Neuronal stem cell (in vitro differentiated cells): ENCODE data around the gene CSNK2B. TPM values are rescaled to one million over a fixed set of nuclear protein-coding genes. Genes with fewer than 3 reads are reported as not detected.

ENCODE experiments used
- DNase-seq: peaks from one replicate; pipeline ENCODE4 v3.0.0-alpha.2; 2013; ENCODE audit warnings: low spot score
- H2AFZ ChIP-seq: one replicate; pipeline ENCODE4 v1.6.1; 2013; ENCODE audit warnings: mild to moderate bottlenecking, low read length, inconsistent platforms
- H2AK5ac ChIP-seq: 2 replicates; pipeline ENCODE4 v1.6.1; 2013; ENCODE audit warnings: low read depth, mild to moderate bottlenecking, inconsistent platforms, low read length, moderate library complexity, mixed read lengths
- H2BK120ac ChIP-seq: 2 replicates; pipeline ENCODE4 v1.6.1; 2013; ENCODE audit warnings: low read depth, mild to moderate bottlenecking, inconsistent platforms, low read length, moderate library complexity, mixed read lengths
- H2BK12ac ChIP-seq: one replicate; pipeline ENCODE4 v1.6.1; 2013; ENCODE audit warnings: low read length, inconsistent platforms
- H2BK15ac ChIP-seq: 2 replicates; pipeline ENCODE4 v1.6.1; 2013; ENCODE audit warnings: mild to moderate bottlenecking, low read length, inconsistent platforms, mixed read lengths
- H2BK5ac ChIP-seq: one replicate; pipeline ENCODE4 v1.6.1; 2013; ENCODE audit warnings: inconsistent platforms, mild to moderate bottlenecking, low read length, moderate library complexity
- H3K14ac ChIP-seq: one replicate; pipeline ENCODE4 v1.6.1; 2013; ENCODE audit warnings: low read length, inconsistent platforms
- H3K18ac ChIP-seq: 2 replicates; pipeline ENCODE4 v1.6.1; 2013; ENCODE audit warnings: low read length, inconsistent platforms
- H3K23ac ChIP-seq: 2 replicates; pipeline ENCODE4 v1.6.1; 2013; ENCODE audit warnings: low read depth, mild to moderate bottlenecking, mixed read lengths, low read length, inconsistent platforms; ENCODE audit not compliant: poor library complexity
- H3K27ac ChIP-seq: replicated peaks from 3 replicates; pipeline ENCODE4 v1.5.1; 2013; ENCODE audit warnings: low read length, inconsistent platforms
- H3K27me3 ChIP-seq, 3 experiments: 2 replicates each; pipeline ENCODE4 v1.6.1; 2013; ENCODE audit warnings: low read length in 3 of 3, mild to moderate bottlenecking in 2 of 3, inconsistent platforms in 1 of 3, low read depth in 1 of 3, mixed read lengths in 1 of 3, moderate library complexity in 1 of 3; ENCODE audit not compliant: control insufficient read depth in 3 of 3, insufficient read depth in 3 of 3
- H3K36me3 ChIP-seq, 2 donors: replicated peaks in 1 of 2; 2 replicates each; pipeline ENCODE4 v1.6.1; 2013; ENCODE audit warnings: low read length in 2 of 2; ENCODE audit not compliant: control insufficient read depth in 2 of 2, insufficient read depth in 2 of 2
- H3K4ac ChIP-seq: 2 replicates; pipeline ENCODE4 v1.6.1; 2013; ENCODE audit warnings: inconsistent platforms, mild to moderate bottlenecking, low read length, moderate library complexity
- H3K4me1 ChIP-seq, 2 donors: 1 replicate in 1 of 2; 2 replicates in 1 of 2; pipeline ENCODE4 v1.6.1; 2013; ENCODE audit warnings: low read length in 2 of 2, low read depth in 1 of 2; ENCODE audit not compliant: control insufficient read depth in 2 of 2, insufficient read depth in 1 of 2
- H3K4me2 ChIP-seq: one replicate; pipeline ENCODE4 v1.6.1; 2013; ENCODE audit warnings: mild to moderate bottlenecking, low read length, inconsistent platforms; ENCODE audit not compliant: insufficient read depth, poor library complexity, severe bottlenecking
- H3K4me3 ChIP-seq, 2 donors: 2 replicates each; pipeline ENCODE4 v1.5.1; 2013; ENCODE audit warnings: low read length in 2 of 2, mild to moderate bottlenecking in 2 of 2, inconsistent platforms in 1 of 2, moderate library complexity in 1 of 2
- H3K79me1 ChIP-seq: one replicate; pipeline ENCODE4 v1.6.1; 2013; ENCODE audit warnings: low read depth, mild to moderate bottlenecking, inconsistent platforms, low read length, moderate library complexity
- H3K9ac ChIP-seq: one replicate; pipeline ENCODE4 v1.6.1; 2013; ENCODE audit warnings: mild to moderate bottlenecking, low read depth, low read length, inconsistent platforms; ENCODE audit not compliant: poor library complexity
- H3K9me3 ChIP-seq, 2 donors: replicated peaks in 1 of 2; 2 replicates each; pipeline versions ENCODE3 to v1.6.1; 2013; ENCODE audit warnings: low read length in 2 of 2, mild to moderate bottlenecking in 2 of 2, inconsistent platforms in 1 of 2, low read depth in 1 of 2, mixed read lengths in 1 of 2, moderate library complexity in 1 of 2; ENCODE audit not compliant: control insufficient read depth in 2 of 2, insufficient read depth in 1 of 2
- H4K8ac ChIP-seq: one replicate; pipeline ENCODE4 v1.6.1; 2013; ENCODE audit warnings: low read depth, mild to moderate bottlenecking, inconsistent platforms, low read length, moderate library complexity
- H4K91ac ChIP-seq: one replicate; pipeline ENCODE4 v1.6.1; 2013; ENCODE audit warnings: low read length, low read depth, mild to moderate bottlenecking, inconsistent platforms; ENCODE audit not compliant: poor library complexity
- WGBS, 2 donors: extraction: QIAGEN DNeasy Blood & Tissue Kit; methylation state at CpG; one replicate each; pipeline ENCODE4 v1.1.7; 2013; ENCODE audit warnings: missing lambda C conversion rate in 2 of 2, mixed read lengths in 1 of 2; ENCODE audit not compliant: insufficient read length in 2 of 2, insufficient replicate concordance in 1 of 2; ENCODE audit errors: extremely low coverage in 2 of 2; 5-methylcytosine and 5-hydroxymethylcytosine counted together
- small RNA-seq: library from polyadenylated mRNA; stranded (forward); fragments of <200 nt; extraction: miRNeasy Mini kit (QIAGEN cat#:217004); gene quantifications from one replicate; pipeline ENCODE3, GENCODE V24; 2013; ENCODE audit not compliant: insufficient read depth

The CSNK2B gene

DNA sequence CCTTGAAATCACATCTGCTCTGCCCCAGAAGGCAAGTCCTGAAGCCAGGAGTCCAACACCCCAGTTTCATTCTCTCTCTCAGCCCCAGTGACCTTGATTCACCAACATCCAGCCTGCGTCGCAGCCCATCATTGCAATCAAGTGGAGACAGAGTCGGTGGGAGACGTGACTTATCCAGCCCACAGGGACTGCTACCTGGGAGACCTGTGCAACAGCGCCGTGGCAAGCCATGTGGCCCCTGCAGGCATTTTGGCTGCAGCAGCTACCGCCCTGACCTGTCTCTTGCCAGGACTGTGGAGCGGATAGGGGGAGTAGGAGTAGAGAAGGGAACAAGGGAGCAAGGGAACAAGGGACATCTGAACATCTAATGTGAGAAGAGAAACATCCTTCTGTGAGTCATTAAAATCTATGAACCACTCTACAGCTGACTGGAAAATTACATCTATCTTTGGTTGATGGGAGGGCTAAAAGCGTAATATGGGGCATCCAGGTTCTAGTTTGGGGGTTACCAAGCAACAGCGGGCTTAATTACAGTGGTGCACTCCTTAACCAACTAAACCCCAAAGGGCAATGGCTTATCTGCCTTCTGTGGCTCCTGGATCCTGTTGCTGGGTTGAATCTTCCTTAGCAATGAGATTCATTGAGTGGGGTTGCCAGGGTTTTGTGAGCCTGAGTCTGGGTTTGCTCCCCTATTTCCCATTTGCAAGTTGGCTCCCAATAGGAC, 51.8 kb downstream of the CSNK2B start:
- Histone ChIP-seq H3K4me2 (no peak overlapping the region), H3K27ac (no peak overlapping the region), H3K79me1 (no peaks in the 10 kb centered on the region), H3K4ac (no peak overlapping the region), H3K23ac (peak overlapping the region; percentile 71), H3K9me3 (no peaks in the 10 kb centered on the region), H3K4me3 (no peak overlapping the region), H3K18ac (no peak overlapping the region), H2BK12ac (no peak overlapping the region), H4K8ac (no peak overlapping the region), H4K91ac (no peak overlapping the region), H2AK5ac (peak overlapping the region; percentile 71), H3K36me3 (no peaks in the 10 kb centered on the region), H3K9ac (no peak overlapping the region), H3K4me1 (peaks cover 13 to 14% of the 10 kb centered on the region in 2 donors), H2BK120ac (no peak overlapping the region), H3K14ac (no peak overlapping the region), H2BK5ac (no peak overlapping the region), H2AFZ (no peak overlapping the region), H3K27me3 (peaks cover 0 to 3% (median 0%) of the 10 kb centered on the region in 3 experiments), H2BK15ac (no peak overlapping the region)
- no peak for DNase-seq
- WGBS, 2 donors: no CpG with 5 or more reads among the region's 10 CpGs

DNA sequence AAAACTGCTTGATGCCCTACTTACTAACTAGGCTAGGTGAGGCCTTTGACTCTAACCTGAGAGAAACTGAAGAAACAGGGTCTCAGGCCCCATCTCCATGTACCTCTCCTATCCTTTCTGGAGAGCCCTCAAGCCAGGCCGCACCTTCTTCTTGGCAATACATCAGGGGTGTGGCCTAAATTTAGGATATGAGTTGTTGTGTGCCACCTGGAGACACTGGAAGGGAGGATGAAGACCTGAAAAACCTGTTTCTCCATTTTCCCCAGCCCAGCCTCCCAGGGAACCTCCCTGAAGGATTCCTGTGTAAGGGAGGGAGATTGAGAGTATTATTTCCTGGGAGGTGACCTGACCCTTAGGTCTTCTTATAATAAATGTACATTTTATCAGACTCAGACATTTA, 52.4 kb downstream of the CSNK2B start:
- Histone ChIP-seq H3K4ac (no peak overlapping the region), H3K9me3 (no peaks in the 10 kb centered on the region), H3K14ac (no peak overlapping the region), H4K91ac (no peak overlapping the region), H3K4me2 (no peak overlapping the region), H3K18ac (no peak overlapping the region), H2BK15ac (no peak overlapping the region), H2AK5ac (no peak overlapping the region), H2AFZ (no peak overlapping the region), H3K9ac (no peak overlapping the region), H4K8ac (no peak overlapping the region), H2BK12ac (no peak overlapping the region), H3K23ac (no peak overlapping the region), H3K36me3 (no peaks in the 10 kb centered on the region), H3K27me3 (peaks cover 0 to 3% (median 0%) of the 10 kb centered on the region in 3 experiments), H3K27ac (no peak overlapping the region), H3K4me3 (no peak overlapping the region), H2BK120ac (no peak overlapping the region), H3K4me1 (peaks cover 12 to 14% of the 10 kb centered on the region in 2 donors), H3K79me1 (no peaks in the 10 kb centered on the region), H2BK5ac (no peak overlapping the region)
- no peak for DNase-seq
- WGBS, 2 donors: no CpG with 5 or more reads among the region's 1 CpG

DNA sequence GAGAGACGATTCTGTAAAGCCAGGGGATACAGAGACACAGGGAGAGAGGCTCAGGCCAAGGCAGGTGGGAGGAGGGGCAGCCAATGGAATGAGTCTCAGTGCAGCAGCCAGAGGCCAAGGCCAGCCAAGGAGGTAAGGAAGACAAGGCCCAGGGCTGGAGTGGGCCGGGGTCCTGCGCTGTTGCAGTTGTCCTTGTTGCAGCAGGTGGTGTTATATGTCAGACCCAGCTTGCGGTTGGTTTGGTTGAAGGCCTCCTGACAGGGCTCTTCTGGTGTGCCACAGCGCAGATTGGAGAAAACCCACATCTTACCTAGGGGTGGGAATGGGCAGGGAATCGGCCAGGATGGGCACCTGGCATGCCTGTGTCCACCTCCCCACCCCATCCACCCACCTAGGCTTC, 53.1 kb downstream of the CSNK2B start:
- no peak overlapping the region for H2AFZ ChIP-seq
- no peak overlapping the region for H3K18ac ChIP-seq
- no peak overlapping the region for H3K4me2 ChIP-seq
- H3K9ac ChIP-seq: no peak overlapping the region
- H4K8ac ChIP-seq: no peak overlapping the region
- no peak overlapping the region for H2BK12ac ChIP-seq
- no peak for DNase-seq
- peak overlapping the region; percentile 8 for H3K23ac ChIP-seq
- no peak overlapping the region for H3K27ac ChIP-seq
- no peak overlapping the region for H3K4ac ChIP-seq
- no peak overlapping the region for H2BK5ac ChIP-seq
- peaks cover 0 to under 1% of the 10 kb centered on the region in 2 donors for H3K36me3 ChIP-seq
- H2AK5ac ChIP-seq: peak overlapping the region; percentile 57
- H3K4me3 ChIP-seq: no peak overlapping the region
- H3K14ac ChIP-seq: no peak overlapping the region
- no CpG with 5 or more reads among the region's 6 CpGs for WGBS, 2 donors
- H3K4me1 ChIP-seq: peaks cover 5 to 7% of the 10 kb centered on the region in 2 donors
- no peak overlapping the region for H2BK120ac ChIP-seq
- H2BK15ac ChIP-seq: no peak overlapping the region
- H3K27me3 ChIP-seq: peaks cover 0 to 3% (median 0%) of the 10 kb centered on the region in 3 experiments
- H4K91ac ChIP-seq: no peak overlapping the region
- no peaks in the 10 kb centered on the region for H3K9me3 ChIP-seq
- H3K79me1 ChIP-seq: no peaks in the 10 kb centered on the region

Small RNA genes within 50 kb of the gene (small RNA-seq; reads per million reads assigned to genes)
- gene LY6G6D: not detected
- 2.0 reads per million for gene MIR4646
- not detected for gene MIR6832
- not detected for gene RF00019
- 70.2 reads per million, percentile 95 among the genes with 10 or more reads in this experiment for gene SNORA38
